Thyroid gland (tissue), 4 donors: ENCODE data around the gene EME1.

ENCODE experiments used
- POLR2A ChIP-seq, 2 donors: fragments of 450-650 bp; IDR thresholded peaks; one replicate each; pipeline ENCODE4 v1.6.1; 2017; ENCODE audit warnings: antibody characterized with exemption in 2 of 2, mild to moderate bottlenecking in 2 of 2, moderate library complexity in 1 of 2
- TF ChIP-seq, protein P1 (sequence below), 6 experiments: fragments of 200-600 bp in 3 of 6; fragments of 450-650 bp in 3 of 6; sonication (generic) in 3 of 6; IDR thresholded peaks; one replicate each; pipeline ENCODE4 v1.5.1; 2016 to 2019; ENCODE audit warnings: antibody characterized with exemption in 6 of 6, mild to moderate bottlenecking in 2 of 6, inconsistent platforms in 1 of 6, moderate library complexity in 1 of 6

DNA sequence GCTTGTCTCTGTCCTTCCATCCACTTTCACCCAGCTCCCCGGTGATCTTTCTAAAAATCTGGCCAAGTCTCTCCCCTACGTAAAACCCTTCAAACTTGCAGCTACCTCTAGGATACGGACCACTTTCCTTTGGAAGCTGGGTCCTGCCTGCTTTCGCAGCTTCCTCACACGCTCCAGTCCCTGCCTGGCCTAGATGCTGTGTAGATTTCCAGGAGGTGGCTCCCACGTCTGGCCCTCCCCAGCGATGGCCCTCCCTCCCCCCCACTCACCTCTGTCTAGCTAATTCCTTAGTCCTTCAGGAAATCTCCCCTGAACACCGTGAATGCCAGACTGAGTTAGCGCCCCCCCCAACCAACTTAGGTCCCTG lies 24.9 kb downstream of the EME1 start:
- TF ChIP-seq, protein P1, sequence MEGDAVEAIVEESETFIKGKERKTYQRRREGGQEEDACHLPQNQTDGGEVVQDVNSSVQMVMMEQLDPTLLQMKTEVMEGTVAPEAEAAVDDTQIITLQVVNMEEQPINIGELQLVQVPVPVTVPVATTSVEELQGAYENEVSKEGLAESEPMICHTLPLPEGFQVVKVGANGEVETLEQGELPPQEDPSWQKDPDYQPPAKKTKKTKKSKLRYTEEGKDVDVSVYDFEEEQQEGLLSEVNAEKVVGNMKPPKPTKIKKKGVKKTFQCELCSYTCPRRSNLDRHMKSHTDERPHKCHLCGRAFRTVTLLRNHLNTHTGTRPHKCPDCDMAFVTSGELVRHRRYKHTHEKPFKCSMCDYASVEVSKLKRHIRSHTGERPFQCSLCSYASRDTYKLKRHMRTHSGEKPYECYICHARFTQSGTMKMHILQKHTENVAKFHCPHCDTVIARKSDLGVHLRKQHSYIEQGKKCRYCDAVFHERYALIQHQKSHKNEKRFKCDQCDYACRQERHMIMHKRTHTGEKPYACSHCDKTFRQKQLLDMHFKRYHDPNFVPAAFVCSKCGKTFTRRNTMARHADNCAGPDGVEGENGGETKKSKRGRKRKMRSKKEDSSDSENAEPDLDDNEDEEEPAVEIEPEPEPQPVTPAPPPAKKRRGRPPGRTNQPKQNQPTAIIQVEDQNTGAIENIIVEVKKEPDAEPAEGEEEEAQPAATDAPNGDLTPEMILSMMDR (IDR thresholded peaks at IDR 0.05) = no peak
- no peak for TF ChIP-seq POLR2A (IDR thresholded peaks at IDR 0.05)
